Measurements from ENCODE around the gene KDM3A.

- TF ChIP-seq ARNT (IDR thresholded peaks at IDR 0.05): no peak
- TF ChIP-seq PKNOX1 (IDR thresholded peaks at IDR 0.05): no peak
- TF ChIP-seq ELF4 (IDR thresholded peaks at IDR 0.05): no peak
- TF ChIP-seq SP1 (IDR thresholded peaks at IDR 0.05): no peak
- TF ChIP-seq FOXM1 (IDR thresholded peaks at IDR 0.05; ENCODE audit: borderline replicate concordance): no peak
- no peak for TF ChIP-seq L3MBTL2 (conservative IDR thresholded peaks at IDR 0.05)
- TF ChIP-seq BHLHE40 (IDR thresholded peaks at IDR 0.05; ENCODE audit: borderline replicate concordance): no peak
Observed at GRCh38 chr2:86416146-86416545, 25.0 kb upstream of the KDM3A start.

Measured in HEK293T (cell line).